ENCODE measurements around the gene ECSCR.

- TF ChIP-seq CTCF (IDR thresholded peaks at IDR 0.05) = no peak
- no peak for TF ChIP-seq ZFX (IDR thresholded peaks at IDR 0.05; ENCODE audit: borderline replicate concordance)
Measured at GRCh38 chr5:139446956-139447779, 15.4 kb downstream of the ECSCR start.
